Measurements from ENCODE around the gene LYZL2. TPM values are rescaled to one million over a fixed set of nuclear protein-coding genes. Genes with fewer than 3 reads are reported as not detected.

Gene LYZL2
- not detected for total RNA-seq

DNA sequence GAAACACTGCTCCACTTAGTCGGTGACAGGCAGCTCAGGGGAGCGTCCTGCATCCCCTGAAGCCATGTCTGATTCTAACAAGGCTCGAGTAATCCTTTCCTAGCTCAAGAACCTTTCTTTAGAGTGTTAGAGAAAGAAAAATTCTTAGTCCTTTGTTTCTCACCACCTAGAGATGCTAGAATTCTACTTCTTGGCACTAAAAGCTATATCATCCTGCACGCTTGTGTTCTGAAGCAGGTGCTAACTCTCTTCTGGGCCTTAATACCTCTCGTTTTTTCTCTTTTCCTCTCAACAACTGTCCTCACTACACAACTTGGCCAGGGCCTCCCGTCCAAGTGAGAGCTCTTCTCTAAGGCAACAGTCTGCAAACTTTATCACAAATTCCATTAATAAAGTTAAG, at the start of gene LYZL2:
Gene LYZL2 (minus strand): TSS at position 101 of the 400 bp plus-strand sequence. CDS start 2,838 bp downstream, outside the sequence.
- TF ChIP-seq, protein P1, sequence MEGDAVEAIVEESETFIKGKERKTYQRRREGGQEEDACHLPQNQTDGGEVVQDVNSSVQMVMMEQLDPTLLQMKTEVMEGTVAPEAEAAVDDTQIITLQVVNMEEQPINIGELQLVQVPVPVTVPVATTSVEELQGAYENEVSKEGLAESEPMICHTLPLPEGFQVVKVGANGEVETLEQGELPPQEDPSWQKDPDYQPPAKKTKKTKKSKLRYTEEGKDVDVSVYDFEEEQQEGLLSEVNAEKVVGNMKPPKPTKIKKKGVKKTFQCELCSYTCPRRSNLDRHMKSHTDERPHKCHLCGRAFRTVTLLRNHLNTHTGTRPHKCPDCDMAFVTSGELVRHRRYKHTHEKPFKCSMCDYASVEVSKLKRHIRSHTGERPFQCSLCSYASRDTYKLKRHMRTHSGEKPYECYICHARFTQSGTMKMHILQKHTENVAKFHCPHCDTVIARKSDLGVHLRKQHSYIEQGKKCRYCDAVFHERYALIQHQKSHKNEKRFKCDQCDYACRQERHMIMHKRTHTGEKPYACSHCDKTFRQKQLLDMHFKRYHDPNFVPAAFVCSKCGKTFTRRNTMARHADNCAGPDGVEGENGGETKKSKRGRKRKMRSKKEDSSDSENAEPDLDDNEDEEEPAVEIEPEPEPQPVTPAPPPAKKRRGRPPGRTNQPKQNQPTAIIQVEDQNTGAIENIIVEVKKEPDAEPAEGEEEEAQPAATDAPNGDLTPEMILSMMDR (IDR thresholded peaks at IDR 0.05; ENCODE audit: low read depth): no peak

DNA sequence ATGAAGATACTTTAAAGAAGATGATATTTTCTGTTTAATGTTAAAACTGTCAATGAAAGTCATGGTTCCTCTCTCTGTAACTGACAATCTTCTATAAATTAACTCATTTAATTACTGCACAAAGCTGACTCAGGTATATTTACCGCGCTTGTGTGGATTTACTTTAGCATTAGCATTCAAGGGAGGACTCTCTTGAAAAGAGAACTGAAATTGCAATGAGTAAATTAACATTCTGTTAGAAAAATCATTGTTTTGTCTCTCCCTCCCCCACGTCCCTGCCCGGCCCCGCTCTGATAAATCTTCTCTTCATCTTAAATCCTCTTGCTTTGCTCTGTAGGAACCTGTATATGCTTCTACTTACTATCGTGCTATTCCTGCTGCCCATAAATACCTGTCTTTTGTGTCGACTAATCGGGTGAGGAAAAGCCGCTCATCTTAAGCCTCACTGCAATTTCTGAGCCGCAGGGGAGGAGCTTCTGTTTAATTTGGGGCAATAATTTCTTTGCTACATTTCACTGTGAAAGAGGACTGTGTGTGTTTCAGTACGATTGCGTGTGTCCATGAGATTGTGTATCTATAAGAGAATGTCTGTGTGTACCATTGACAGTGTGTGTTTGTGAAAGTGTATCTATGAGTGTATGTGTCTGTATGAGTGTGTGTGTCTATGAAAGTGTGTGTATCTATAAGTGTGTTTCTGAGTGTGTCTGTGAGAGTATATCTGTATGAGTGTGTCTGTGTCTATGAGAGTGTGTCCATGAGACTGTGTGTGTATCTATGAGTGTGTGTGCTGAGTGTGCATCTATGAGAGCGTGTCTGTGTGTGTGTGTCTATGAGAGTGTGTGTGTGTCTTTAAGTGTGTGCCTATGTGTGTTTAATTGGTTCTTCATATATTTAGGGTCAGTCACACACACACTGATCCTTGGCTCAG, 46.5 kb upstream of the LYZL2 start:
- TF ChIP-seq, protein P1 (IDR thresholded peaks at IDR 0.05; ENCODE audit: low read depth): no peak

DNA sequence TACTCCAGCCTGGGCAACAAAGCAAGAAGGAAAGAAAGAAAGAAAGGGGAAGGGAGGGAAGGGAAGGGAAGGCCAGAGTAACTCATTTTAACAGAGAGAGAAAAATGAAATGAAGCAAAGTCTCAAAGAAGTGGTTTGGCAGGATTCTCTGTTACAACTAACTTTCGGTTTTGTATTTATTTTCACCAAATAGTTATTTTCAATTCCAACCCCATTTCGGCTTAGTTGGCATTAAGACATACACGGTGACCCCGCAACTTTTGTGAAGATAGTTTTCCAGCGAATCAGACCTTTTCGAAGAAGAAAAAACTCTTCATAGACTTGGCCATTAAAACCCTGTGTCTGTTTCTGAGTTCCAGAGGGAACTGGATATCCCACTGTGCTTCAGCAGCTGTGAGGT, 45.2 kb upstream of the LYZL2 start:
- TF ChIP-seq, protein P1 (IDR thresholded peaks at IDR 0.05; ENCODE audit: low read depth): no peak

DNA sequence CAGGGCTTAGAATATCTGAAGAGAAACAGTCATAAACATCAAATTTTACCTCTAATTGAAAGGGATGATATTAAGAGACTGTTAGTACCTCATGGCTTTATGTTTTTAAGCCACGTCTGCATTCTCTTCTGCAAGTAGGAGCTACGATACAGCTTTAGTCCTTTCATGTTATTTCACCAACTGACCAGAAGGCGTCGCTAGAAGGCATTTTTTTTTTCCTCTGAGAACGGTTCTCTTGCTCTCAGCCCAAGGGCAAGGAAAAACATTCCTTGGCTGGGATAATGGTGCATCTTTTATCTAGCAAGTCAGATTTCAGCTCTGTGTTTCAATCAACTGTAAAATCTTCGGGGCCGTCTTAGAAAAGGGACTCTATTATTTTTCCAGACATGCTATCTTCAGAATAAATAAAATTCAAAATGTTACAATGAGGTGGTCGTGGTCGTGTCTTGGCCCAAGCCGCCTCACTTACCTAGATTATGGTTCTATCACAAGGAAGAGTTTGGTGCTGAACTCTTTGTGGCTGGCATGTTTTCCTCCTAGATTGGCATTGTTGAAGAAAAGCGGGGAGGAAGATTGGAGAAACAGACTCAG, 41.6 kb upstream of the LYZL2 start:
- TF ChIP-seq, protein P1 (IDR thresholded peaks at IDR 0.05; ENCODE audit: low read depth): no peak

DNA sequence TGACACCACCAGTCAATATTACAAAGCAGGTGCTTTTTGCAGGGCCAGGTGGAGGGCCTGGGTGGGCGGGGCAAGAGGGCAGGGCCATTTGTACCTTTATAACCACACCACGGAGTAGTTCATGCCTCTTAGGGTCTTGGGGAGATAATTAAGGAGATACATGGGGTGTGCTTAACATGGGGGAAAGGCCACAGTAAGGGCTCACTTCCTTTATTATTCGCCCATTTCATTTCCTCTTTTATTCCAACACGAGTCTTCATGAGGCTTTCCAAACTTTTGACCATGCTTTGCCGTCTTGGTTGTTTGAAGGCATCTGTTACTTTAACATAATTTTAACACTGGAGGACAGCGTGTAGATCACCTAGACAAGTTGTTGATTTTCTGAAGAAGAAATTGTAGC, 33.3 kb upstream of the LYZL2 start:
- TF ChIP-seq, protein P1 (IDR thresholded peaks at IDR 0.05; ENCODE audit: low read depth): no peak

DNA sequence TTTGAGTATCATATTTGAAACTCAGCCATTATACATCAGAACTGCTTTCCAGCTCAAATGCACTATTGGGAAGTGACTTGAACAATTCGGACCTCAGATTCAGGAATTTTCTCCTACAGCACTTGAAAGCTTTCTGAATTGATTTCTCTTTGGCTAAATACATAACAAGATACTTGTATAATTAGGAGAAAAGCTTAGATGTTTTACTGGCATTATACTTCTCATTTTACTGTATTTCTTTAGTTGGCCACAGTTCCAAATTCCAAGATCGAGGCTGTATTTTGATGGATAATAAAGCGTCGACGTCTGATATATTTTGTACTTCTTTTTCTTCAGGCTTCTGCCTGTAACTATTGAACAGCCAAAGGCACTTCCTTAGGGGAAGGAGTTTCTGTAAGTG, 26.7 kb upstream of the LYZL2 start:
- TF ChIP-seq, protein P1 (IDR thresholded peaks at IDR 0.05; ENCODE audit: low read depth): no peak

DNA sequence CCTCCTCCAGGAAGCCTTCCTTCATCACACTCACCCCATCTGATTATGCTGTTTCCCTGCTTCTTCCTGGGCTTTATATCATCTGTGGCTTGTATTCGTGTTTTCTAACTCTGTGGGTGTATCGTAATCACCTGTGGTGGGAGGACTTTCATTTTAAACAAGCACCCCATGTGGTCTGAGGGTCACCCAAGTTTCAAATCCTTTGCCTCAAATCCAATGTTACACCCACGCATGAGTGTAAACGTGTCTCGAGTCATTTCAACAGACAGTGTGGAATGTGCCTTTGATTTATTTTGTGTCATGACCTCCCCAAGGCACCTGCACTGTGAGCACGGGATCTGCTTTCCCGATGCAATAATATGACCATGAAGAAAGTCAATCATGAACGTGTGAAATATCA, 17.5 kb upstream of the LYZL2 start:
- TF ChIP-seq, protein P1 (IDR thresholded peaks at IDR 0.05; ENCODE audit: low read depth): no peak

All from subcutaneous adipose tissue (tissue), 4 donors.